GM18505 (cell line): ENCODE data around the gene PRSS2.
A peak's percentile ranks its signal among the peaks of the same experiment; 100 is the strongest.

Source experiments
- ATAC-seq: cut with Tn5 transposase; IDR thresholded peaks from one replicate; pipeline ENCODE4 v1.9.1; 2021; ENCODE audit not compliant: unreplicated experiment
- POLR2A ChIP-seq: IDR thresholded peaks from 4 replicates; pipeline ENCODE4 v1.6.1; 2011; ENCODE audit warnings: borderline replicate concordance; ENCODE audit not compliant: insufficient read depth, insufficient read length; ENCODE audit errors: extremely low read depth

Gene PRSS2

DNA sequence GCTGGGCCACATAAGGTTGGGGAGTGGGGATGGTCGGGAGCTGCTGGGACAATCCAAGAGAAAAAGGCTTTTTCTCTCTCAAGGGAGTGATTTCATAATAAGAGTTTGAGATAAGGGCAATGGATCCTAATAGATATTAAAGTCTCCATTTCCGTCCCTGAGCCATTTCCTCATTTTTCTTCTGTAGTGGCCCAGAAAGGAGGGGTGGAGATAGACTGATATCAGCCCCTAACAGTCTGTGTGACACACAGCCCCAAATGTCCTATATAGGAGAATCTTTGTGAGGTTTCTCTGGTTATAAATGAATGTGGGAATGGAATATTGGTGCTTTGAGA, 35.2 kb downstream of the PRSS2 start:
- ATAC-seq, result no peak
- TF ChIP-seq POLR2A, result no peak

DNA sequence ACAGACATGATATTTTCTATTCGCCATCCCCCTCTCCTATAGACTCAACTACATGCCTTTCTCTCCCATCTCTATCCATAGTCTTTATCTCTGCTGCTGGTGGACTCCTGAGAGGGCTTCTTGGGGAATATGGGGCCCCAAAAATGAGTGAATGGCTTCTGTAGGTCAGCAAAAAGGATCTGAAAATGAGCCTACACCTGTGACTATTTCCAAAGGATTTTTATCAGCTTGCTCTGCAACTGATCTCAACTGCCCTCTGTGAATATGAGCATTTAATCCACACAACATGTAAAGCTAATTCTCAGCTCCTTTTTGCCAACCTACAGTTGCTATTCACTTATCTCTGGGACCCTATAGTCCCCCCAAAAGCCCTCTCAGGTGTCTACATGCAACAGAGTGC, 36.2 kb downstream of the PRSS2 start:
- no peak for ATAC-seq
- no peak for TF ChIP-seq POLR2A

- ATAC-seq, result no peak
These were observed 37.2 kb downstream of the PRSS2 start for GRCh38 chr7:142807855-142808460.

GRCh38 chr7:142808461-142808801, 37.7 kb downstream of the PRSS2 start:
- peak; percentile 20 for ATAC-seq
- TF ChIP-seq POLR2A, result no peak

More at GRCh38 chr7:142807855-142808460, 37.2 kb downstream of the PRSS2 start:
- peak; percentile 16 for TF ChIP-seq POLR2A

DNA sequence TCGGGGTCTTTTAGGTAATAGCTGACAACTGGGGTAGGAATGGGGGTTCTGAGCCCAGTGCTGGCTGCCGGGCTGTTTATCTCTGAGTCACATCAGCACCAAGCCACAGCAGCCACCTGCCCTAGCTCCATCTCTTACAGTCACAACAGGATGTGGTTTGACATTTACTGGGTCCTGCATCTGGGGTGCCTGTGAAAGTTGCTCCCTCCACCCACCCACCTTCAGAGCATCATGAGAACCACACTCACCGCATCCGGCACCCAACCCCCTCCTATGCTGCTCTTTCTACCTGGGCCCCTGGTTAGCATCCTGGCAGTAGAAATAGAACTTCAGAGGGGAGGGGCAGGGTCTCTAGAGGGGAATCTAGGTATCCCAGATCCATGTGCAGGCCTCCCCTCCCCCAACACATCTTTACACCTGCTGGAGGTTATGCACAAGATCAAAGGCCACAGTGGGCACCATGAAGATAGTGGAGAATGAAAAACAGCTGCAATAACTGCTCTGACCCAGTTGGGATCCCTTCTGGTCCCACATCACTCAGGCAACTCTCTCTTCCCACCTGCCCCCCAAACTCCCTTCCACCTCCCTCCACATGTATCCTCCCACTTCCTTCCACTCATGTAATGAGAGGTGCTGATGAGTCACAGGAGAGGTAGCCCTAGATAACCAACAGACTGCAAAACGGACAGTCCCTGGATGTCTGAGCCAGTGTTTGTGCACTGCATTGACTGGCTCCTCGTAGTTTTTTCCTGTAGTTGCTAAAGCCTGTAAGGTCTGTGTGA, 38.2 kb downstream of the PRSS2 start:
- peak; percentile 76 for TF ChIP-seq POLR2A
- ATAC-seq, result peak; percentile 91

DNA sequence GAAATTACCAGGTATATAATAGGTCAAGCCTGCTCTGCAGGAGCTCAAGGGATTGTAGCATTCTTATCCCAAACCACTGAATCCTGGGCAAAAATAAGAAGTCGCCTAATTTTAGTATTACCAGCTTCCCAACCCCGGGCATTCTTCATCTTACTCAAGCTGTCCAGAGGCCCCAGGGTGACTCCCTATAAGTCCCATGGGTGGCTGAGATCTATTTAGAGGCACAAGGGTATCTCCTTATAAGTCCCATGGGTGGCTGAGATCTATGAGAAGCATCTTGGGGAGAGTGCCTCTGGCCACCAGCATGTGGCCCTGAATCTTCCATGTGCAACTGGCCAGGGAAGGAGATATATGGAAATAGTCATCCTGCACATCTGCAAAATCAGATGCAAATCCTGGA, 38.9 kb downstream of the PRSS2 start:
- no peak for TF ChIP-seq POLR2A
- ATAC-seq, result no peak

DNA sequence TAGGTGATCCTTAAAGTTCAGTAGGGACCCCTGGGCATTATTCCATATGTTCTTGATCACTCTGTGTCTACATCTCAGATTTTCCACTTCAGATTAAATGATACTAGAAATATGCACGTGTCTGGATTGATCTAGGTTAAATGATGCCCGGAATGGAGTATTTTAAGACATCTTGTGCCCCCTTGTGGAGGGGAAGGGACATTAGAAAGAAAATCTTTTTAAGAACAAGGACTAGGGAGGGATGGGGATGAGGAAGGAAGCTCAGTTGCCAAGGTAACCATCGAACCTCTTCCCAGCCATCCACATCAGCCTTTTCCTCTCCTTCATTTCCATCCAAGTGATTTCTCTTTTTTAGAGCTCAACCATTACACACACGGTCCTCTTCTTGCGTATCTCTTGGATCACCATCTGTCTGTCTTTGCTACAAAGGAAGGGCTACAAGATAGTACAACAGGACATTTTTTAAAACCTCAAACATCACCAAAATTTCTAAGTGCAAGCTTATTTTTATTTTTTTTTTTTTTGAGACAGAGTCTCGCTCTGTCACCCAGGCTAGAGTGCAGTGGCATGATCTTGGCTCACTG, 40.5 kb downstream of the PRSS2 start:
- ATAC-seq, result no peak
- TF ChIP-seq POLR2A, result no peak

DNA sequence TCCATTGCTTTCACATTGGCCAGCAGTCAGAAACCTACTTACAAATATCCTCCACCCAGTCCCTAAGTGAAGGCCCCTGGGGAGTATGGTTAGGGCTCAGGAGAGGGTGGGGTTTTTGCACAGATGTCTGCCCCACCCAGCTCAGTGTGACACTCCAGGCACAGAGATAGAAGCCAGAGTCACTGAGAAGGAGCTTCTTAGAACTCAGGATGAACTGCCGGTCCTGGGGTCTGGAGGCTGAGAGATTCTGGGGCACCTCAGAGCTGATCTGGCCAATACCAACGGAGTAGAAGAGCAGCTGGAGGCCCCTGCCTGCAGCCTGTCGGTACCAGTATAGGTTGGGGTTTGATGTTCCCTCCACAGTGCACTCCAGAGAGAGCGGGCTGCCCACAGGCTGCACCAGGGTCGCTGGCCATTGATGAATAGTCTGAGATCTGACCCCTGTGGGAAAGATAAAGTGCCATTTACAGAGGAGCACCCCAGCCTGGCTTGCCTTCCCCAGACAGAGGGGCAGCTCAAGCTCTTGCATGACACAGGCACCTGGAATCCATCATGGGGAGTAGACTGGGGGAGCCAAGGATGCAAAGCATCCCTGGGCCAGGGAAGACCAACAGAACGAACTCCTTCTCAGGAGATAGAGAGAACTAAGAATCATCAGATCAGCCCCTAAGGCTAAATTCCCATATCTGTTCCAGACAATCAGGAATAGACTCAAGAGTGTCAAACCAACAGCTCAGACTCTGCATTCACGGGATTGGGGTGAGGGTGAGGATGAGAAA, 41.9 kb downstream of the PRSS2 start:
- ATAC-seq, result no peak
- no peak for TF ChIP-seq POLR2A

DNA sequence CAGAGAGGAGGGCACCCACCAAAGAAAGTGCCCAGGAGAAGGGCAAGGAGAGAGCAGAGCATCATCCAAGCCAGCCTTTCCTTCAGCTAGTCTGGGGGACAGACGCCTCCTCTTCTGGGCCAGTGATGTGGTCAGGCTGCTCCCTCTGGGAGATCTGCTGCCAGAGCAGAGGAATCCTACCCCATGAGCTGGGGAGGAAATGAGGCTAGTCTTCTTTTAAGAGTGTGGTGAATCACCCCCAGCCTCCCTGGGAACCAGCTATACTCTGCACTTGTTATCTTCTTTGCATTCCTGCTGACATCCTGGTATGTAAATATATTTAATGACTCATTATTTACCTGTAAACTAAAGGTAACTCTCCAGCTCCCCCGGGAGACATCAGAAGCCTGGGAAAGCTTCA, 42.5 kb downstream of the PRSS2 start:
- no peak for TF ChIP-seq POLR2A
- no peak for ATAC-seq

DNA sequence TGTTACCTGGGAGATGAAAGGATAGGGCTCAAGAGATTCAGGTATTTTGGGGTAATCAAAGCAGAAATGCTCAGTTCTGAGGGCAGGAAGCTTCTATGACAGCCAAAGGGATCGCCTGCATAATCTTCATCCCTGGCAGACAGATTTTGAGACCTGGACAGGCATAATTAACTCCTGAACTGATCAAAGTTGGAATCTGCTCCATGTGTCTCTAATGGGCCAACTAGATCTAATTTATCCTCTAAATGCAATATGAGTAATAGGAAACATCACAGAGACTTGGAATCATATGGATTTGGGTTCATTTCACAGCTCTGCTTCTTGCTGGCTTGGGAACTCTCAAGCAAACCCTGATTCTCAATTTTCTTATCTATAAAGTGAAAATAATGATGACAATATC, 42.9 kb downstream of the PRSS2 start:
- no peak for ATAC-seq
- no peak for TF ChIP-seq POLR2A

- no peak for ATAC-seq
- TF ChIP-seq POLR2A, result no peak
These were observed 43.7 kb downstream of the PRSS2 start for GRCh38 chr7:142814451-142814850.

DNA sequence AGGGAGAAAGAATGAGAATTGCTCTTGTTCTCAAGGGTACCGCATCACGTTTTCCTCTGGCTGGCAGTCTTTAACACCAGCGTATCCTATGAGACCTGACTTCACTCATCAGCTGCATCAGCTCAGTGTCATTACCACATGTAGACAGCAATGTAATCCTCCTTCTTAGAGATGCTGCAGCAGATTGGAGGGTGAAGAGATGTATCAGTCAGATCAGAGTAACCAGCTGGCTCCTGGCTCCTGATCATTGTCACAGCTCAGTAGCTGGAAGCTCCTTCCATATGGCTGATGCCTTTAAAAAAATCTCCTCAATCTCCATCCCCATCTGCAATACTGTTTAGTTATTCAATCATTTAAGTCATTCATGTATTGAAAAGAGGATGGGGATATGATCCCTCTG, 44.4 kb downstream of the PRSS2 start:
- no peak for ATAC-seq
- no peak for TF ChIP-seq POLR2A

DNA sequence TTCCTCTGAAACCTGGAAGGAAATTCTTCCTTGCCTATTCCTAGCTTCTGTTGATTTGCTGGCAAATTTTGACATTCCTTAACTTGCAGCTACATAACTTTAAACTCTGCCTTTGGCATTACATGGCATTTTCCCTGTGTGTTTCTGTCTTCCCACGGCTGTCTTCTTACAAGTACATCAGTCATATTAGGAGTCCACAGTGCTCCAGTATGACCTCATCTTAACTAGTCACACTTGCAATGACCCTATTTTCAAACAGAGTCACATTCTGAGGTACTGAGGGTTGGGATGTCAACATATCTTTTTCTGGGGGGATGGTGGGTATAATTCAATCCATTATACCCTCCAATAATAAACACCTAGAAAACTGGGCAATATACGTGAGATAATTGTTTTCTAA, 46.7 kb downstream of the PRSS2 start:
- no peak for TF ChIP-seq POLR2A
- no peak for ATAC-seq
